Activated T-helper 1 cell treated with Interleukin-2 at 50 U/mL for 16 hours (primary cell): Measurements from ENCODE around the gene CES1.
"Not testable (repeated sequence)": the region's sequence is repeated elsewhere in the genome, so short reads cannot be mapped to it uniquely, and the experiment has no call there.

Source experiments
- DNase-seq: peaks from one replicate; pipeline ENCODE4 v3.0.0-alpha.2; 2020; ENCODE audit warnings: low read depth

CES1 gene

GRCh38 chr16:55791512-55791911 lies 41.4 kb downstream of the CES1 start:
- not testable (repeated sequence) for DNase-seq

- not testable (repeated sequence) for DNase-seq
Observed at GRCh38 chr16:55790240-55790639, 42.7 kb downstream of the CES1 start.

GRCh38 chr16:55782793-55783091 lies 50.2 kb downstream of the CES1 start:
- not testable (repeated sequence) for DNase-seq

GRCh38 chr16:55782091-55782792 lies 50.7 kb downstream of the CES1 start:
- not testable (repeated sequence) for DNase-seq

GRCh38 chr16:55781456-55781855 lies 51.4 kb downstream of the CES1 start:
- not testable (repeated sequence) for DNase-seq

- not testable (repeated sequence) for DNase-seq
Observed at GRCh38 chr16:55780095-55780407, 52.8 kb downstream of the CES1 start.

- no peak for DNase-seq
Observed at GRCh38 chr16:55779402-55780094, 53.3 kb downstream of the CES1 start.

GRCh38 chr16:55778757-55779156 lies 54.1 kb downstream of the CES1 start:
- DNase-seq = no peak

GRCh38 chr16:55775857-55776256 lies 57.0 kb downstream of the CES1 start:
- no peak for DNase-seq

GRCh38 chr16:55773859-55774549 lies 58.9 kb downstream of the CES1 start:
- DNase-seq = no peak

- DNase-seq = no peak
Observed at GRCh38 chr16:55765161-55765560, 67.7 kb downstream of the CES1 start.

GRCh38 chr16:55760310-55761001 lies 72.4 kb downstream of the CES1 start:
- no peak for DNase-seq

- DNase-seq = not testable (repeated sequence)
Observed at GRCh38 chr16:55759965-55760309, 73.0 kb downstream of the CES1 start.

GRCh38 chr16:55757595-55758527 lies 75.0 kb downstream of the CES1 start:
- DNase-seq = not testable (repeated sequence)

- no peak for DNase-seq
Observed at GRCh38 chr16:55756963-55757362, 75.9 kb downstream of the CES1 start.

- no peak for DNase-seq
Observed at GRCh38 chr16:55754056-55754455, 78.8 kb downstream of the CES1 start.

- DNase-seq = not testable (repeated sequence)
Observed at GRCh38 chr16:55753145-55753631, 79.7 kb downstream of the CES1 start.
